HepG2 (cell line): ENCODE measurements around the gene SRSF4. TPM values are rescaled to one million over a fixed set of nuclear protein-coding genes. Genes with fewer than 3 reads are reported as not detected.
A peak's percentile ranks its signal among the peaks of the same experiment; 100 is the strongest.

ENCODE experiments used
- CREB1 ChIP-seq, 2 experiments: fragments of 450-650 bp in 1 of 2; IDR thresholded peaks; 2 replicates each; pipeline ENCODE4 v1.6.1; 2016 to 2017; ENCODE audit warnings: control low read depth in 1 of 2, mild to moderate bottlenecking in 1 of 2, missing compliant biosample characterization in 1 of 2, missing genetic modification characterization in 1 of 2
- ERF ChIP-seq: IDR thresholded peaks from 2 replicates; pipeline ENCODE4 v1.6.1; 2018; ENCODE audit warnings: missing biosample characterization, missing genetic modification reagents
- GATAD2A ChIP-seq: IDR thresholded peaks from 2 replicates; pipeline ENCODE4 v1.6.1; 2016
- HMG20B ChIP-seq: conservative IDR thresholded peaks from 2 replicates; pipeline ENCODE4 v1.6.1; 2016; ENCODE audit warnings: missing genetic modification reagents, missing compliant biosample characterization
- NBN ChIP-seq: fragments of 450-650 bp; conservative IDR thresholded peaks from 2 replicates; pipeline ENCODE4 v1.6.1; 2017
- NCOR1 ChIP-seq: fragments of 200-600 bp; sonication (generic); IDR thresholded peaks from 2 replicates; pipeline ENCODE4 v1.7.0; 2017; ENCODE audit warnings: antibody characterized with exemption, low read length, borderline replicate concordance
- PPARG ChIP-seq: conservative IDR thresholded peaks from 2 replicates; pipeline ENCODE4 v1.6.1; 2016; ENCODE audit warnings: missing biosample characterization, missing genetic modification reagents
- REPIN1 ChIP-seq: sonication (generic); formaldehyde crosslinking; IDR thresholded peaks from 2 replicates; pipeline ENCODE4 v1.8.0; 2022; ENCODE audit warnings: missing genetic modification reagents, low read depth, mild to moderate bottlenecking, borderline replicate concordance
- RNF2 ChIP-seq: fragments of 450-650 bp; conservative IDR thresholded peaks from 2 replicates; pipeline ENCODE4 v1.6.1; 2016; ENCODE audit warnings: low read depth
- SP140L ChIP-seq: sonication (generic); formaldehyde crosslinking; IDR thresholded peaks from 2 replicates; pipeline ENCODE4 v1.4.0; 2020; ENCODE audit warnings: missing genetic modification reagents, borderline replicate concordance
- TFDP2 ChIP-seq: sonication (generic); formaldehyde crosslinking; IDR thresholded peaks from 2 replicates; pipeline ENCODE4 v1.4.0; 2020; ENCODE audit warnings: missing genetic modification reagents
- TOPORS ChIP-seq: sonication (generic); formaldehyde crosslinking; IDR thresholded peaks from 2 replicates; pipeline ENCODE4 v1.8.0; 2023; ENCODE audit warnings: mild to moderate bottlenecking, missing genetic modification reagents
- XBP1 ChIP-seq: sonication (generic); formaldehyde crosslinking; IDR thresholded peaks from 2 replicates; pipeline ENCODE4 v1.5.0; 2020; ENCODE audit warnings: missing genetic modification reagents
- YEATS2 ChIP-seq: sonication (generic); formaldehyde crosslinking; IDR thresholded peaks from 2 replicates; pipeline ENCODE4 v1.4.0; 2020; ENCODE audit warnings: missing genetic modification reagents, borderline replicate concordance
- ZFP41 ChIP-seq: sonication (generic); formaldehyde crosslinking; IDR thresholded peaks from 2 replicates; pipeline ENCODE4 v1.4.0; 2020; ENCODE audit warnings: mild to moderate bottlenecking, missing genetic modification reagents, borderline replicate concordance
- ZMYM4 ChIP-seq: sonication (generic); formaldehyde crosslinking; IDR thresholded peaks from 2 replicates; pipeline ENCODE4 v1.8.1; 2023; ENCODE audit warnings: mild to moderate bottlenecking, missing genetic modification reagents
- ZNF124 ChIP-seq: sonication (generic); formaldehyde crosslinking; IDR thresholded peaks from 2 replicates; pipeline ENCODE4 v1.4.0; 2020; ENCODE audit warnings: missing genetic modification reagents
- ZNF232 ChIP-seq: sonication (generic); formaldehyde crosslinking; IDR thresholded peaks from 2 replicates; pipeline ENCODE4 v1.4.0; 2020; ENCODE audit warnings: missing genetic modification reagents, borderline replicate concordance
- ZNF331 ChIP-seq: sonication (generic); formaldehyde crosslinking; IDR thresholded peaks from 2 replicates; pipeline ENCODE4 v1.4.0; 2020; ENCODE audit warnings: missing genetic modification reagents
- ZNF782 ChIP-seq: sonication (generic); formaldehyde crosslinking; IDR thresholded peaks from 2 replicates; pipeline ENCODE4 v1.4.0; 2020; ENCODE audit warnings: missing genetic modification reagents, mild to moderate bottlenecking, borderline replicate concordance
- polyA plus RNA-seq, 8 experiments: library from polyadenylated mRNA; depleted of rRNA in 3 of 8; stranded (reverse) in 7 of 8; unstranded in 1 of 8; fragments of >200 nt; fragmentation: Illumina TruSeq in 4 of 8; extraction: Trizol in 4 of 8; gene quantifications; 2 replicates each; pipeline versions ENCODE4 v1.2.1 to v1.2.3, GENCODE V29; 2011 to 2016; ENCODE audit warnings: low read depth in 4 of 8, missing spikeins in 1 of 8, mixed read lengths in 1 of 8; ENCODE audit not compliant: insufficient read depth in 1 of 8
- total RNA-seq, 5 experiments: library from RNA; depleted of rRNA; stranded (reverse); fragments of >200 nt; fragmentation: Illumina TruSeq; extraction: Trizol; gene quantifications; 2 replicates each; pipeline ENCODE4 v1.2.3, GENCODE V29; 2016; ENCODE audit warnings: low read depth in 1 of 5
- TF ChIP-seq, protein P1 (sequence below): sonication (generic); formaldehyde crosslinking; IDR thresholded peaks from 2 replicates; pipeline ENCODE4 v1.8.1; 2023; ENCODE audit warnings: mild to moderate bottlenecking, missing genetic modification reagents, borderline replicate concordance
- TF ChIP-seq, protein P2 (sequence below): sonication (generic); formaldehyde crosslinking; IDR thresholded peaks from 2 replicates; pipeline ENCODE4 v1.4.0; 2020; ENCODE audit warnings: mild to moderate bottlenecking, low read depth, missing genetic modification reagents
- TF ChIP-seq, protein P3 (sequence below): IDR thresholded peaks from 2 replicates; pipeline ENCODE4 v1.6.1; 2016; ENCODE audit warnings: missing genetic modification reagents, missing compliant biosample characterization
- TF ChIP-seq, protein P4 (sequence below): sonication (generic); formaldehyde crosslinking; IDR thresholded peaks from 2 replicates; pipeline ENCODE4 v1.5.0; 2020; ENCODE audit warnings: missing genetic modification reagents
- TF ChIP-seq, protein P5 (sequence below): sonication (generic); formaldehyde crosslinking; IDR thresholded peaks from 2 replicates; pipeline ENCODE4 v1.4.0; 2020; ENCODE audit warnings: missing genetic modification reagents, borderline replicate concordance
- TF ChIP-seq, protein P6 (sequence below): sonication (generic); formaldehyde crosslinking; IDR thresholded peaks from 2 replicates; pipeline ENCODE4 v1.8.1; 2023; ENCODE audit warnings: missing genetic modification reagents, mild to moderate bottlenecking, borderline replicate concordance

The SRSF4 gene
- total and polyA plus RNA-seq, 2 of the 13 experiments (the other 11 are each of a cell fraction or from before 2014, with no cell fraction given), result 37.7 to 50.9 TPM

DNA sequence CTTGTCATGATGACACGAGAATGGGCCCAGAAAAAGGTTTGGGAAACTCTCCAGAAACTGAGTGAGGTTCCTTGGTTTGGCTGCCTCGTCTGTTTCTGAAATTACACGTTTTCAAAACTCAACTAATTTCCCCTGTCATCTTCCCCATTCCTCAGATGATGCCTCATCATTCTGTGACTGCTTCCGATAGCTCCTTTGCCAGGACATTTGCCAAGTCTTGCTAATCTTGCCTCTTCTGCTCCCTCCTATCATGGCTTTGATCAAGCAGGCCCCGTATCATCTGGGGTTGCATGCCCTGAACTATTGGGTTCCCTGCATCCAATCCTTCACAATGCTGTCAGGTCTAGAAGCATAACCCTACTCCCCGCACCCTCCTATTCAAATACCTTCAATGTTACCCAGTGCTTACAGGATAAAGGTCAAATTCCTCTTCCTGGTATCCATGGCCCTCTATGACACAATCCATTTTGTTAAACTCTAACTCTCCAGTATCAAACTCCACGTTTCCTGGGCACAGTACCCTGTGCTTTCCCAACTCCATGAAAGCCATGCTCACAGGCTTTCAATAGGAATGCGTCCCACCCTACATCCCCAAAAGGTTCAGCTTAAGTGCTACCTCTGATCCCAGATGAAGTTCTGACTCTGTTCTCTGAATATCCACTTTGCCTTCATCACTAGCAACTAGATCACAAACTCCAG, 35.8 kb downstream of the SRSF4 start (continued):
- TF ChIP-seq TFDP2 (CRISPR knock-in tag) (0 out of 2 replicates have a peak, but pooled peaks have one; percentile 30), ZNF331 (CRISPR knock-in tag) (peak; percentile 65), NCOR1 (peak; percentile 74), ERF (CRISPR knock-in tag) (peak; percentile 39; the same call in 1 of the 2 replicates), CREB1 (IDR thresholded peaks at IDR 0.05) (no peak), CREB1 (CRISPR knock-in tag; IDR thresholded peaks at IDR 0.05) (peak; percentile 60), GATAD2A (CRISPR knock-in tag) (peak; percentile 76), HMG20B (CRISPR knock-in tag) (0 out of 2 replicates have a peak, but pooled peaks have one; percentile 35), ZNF232 (CRISPR knock-in tag) (0 out of 2 replicates have a peak, but pooled peaks have one; percentile 51), ZNF782 (no peak), SP140L (CRISPR knock-in tag) (no peak), YEATS2 (CRISPR knock-in tag) (no peak), TOPORS (CRISPR knock-in tag) (no peak), ZFP41 (no peak), RNF2 (0 out of 2 replicates have a peak, but pooled peaks have one; percentile 29), ZMYM4 (CRISPR knock-in tag) (peak; percentile 22; the same call in 1 of the 2 replicates), REPIN1 (peak; percentile 68; the same call in 1 of the 2 replicates), NBN (no peak), PPARG (peak; percentile 98), ZNF124 (CRISPR knock-in tag) (0 out of 2 replicates have a peak, but pooled peaks have one; percentile 44), XBP1 (CRISPR knock-in tag) (no peak)
- TF ChIP-seq, protein P1, sequence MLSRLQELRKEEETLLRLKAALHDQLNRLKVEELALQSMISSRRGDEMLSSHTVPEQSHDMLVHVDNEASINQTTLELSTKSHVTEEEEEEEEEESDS (CRISPR knock-in tag), result no peak
- TF ChIP-seq, protein P2, sequence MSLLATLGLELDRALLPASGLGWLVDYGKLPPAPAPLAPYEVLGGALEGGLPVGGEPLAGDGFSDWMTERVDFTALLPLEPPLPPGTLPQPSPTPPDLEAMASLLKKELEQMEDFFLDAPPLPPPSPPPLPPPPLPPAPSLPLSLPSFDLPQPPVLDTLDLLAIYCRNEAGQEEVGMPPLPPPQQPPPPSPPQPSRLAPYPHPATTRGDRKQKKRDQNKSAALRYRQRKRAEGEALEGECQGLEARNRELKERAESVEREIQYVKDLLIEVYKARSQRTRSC, result no peak
- TF ChIP-seq, protein P3, sequence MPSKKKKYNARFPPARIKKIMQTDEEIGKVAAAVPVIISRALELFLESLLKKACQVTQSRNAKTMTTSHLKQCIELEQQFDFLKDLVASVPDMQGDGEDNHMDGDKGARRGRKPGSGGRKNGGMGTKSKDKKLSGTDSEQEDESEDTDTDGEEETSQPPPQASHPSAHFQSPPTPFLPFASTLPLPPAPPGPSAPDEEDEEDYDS (CRISPR knock-in tag), result peak; percentile 50; the same call in 1 of the 2 replicates
- TF ChIP-seq, protein P4, sequence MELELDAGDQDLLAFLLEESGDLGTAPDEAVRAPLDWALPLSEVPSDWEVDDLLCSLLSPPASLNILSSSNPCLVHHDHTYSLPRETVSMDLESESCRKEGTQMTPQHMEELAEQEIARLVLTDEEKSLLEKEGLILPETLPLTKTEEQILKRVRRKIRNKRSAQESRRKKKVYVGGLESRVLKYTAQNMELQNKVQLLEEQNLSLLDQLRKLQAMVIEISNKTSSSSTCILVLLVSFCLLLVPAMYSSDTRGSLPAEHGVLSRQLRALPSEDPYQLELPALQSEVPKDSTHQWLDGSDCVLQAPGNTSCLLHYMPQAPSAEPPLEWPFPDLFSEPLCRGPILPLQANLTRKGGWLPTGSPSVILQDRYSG (CRISPR knock-in tag), result no peak
- TF ChIP-seq, protein P5, sequence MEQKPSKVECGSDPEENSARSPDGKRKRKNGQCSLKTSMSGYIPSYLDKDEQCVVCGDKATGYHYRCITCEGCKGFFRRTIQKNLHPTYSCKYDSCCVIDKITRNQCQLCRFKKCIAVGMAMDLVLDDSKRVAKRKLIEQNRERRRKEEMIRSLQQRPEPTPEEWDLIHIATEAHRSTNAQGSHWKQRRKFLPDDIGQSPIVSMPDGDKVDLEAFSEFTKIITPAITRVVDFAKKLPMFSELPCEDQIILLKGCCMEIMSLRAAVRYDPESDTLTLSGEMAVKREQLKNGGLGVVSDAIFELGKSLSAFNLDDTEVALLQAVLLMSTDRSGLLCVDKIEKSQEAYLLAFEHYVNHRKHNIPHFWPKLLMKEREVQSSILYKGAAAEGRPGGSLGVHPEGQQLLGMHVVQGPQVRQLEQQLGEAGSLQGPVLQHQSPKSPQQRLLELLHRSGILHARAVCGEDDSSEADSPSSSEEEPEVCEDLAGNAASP (CRISPR knock-in tag), result peak; percentile 58; the same call in 1 of the 2 replicates
- TF ChIP-seq, protein P6, sequence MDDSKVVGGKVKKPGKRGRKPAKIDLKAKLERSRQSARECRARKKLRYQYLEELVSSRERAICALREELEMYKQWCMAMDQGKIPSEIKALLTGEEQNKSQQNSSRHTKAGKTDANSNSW (CRISPR knock-in tag), result no peak
